Stimulated activated naive CD8-positive, alpha-beta T cell treated with anti-CD3 and anti-CD28 coated beads, Interleukin-15, amount 100 ng/mL, for 72 hours (primary cell): ENCODE data around the gene LRRC40.
"Not testable (repeated sequence)": the region's sequence is repeated elsewhere in the genome, so short reads cannot be mapped to it uniquely, and the experiment has no call there.

Experiments
- ATAC-seq: fragments of 150-1000 bp; cut with Tn5 transposase; 2 replicates; pipeline ENCODE4 v1.10.0; 2021; ENCODE audit warnings: mild to moderate bottlenecking, moderate library complexity
- DNase-seq, 2 donors: peaks; one replicate each; pipeline ENCODE4 v3.0.0; 2021 to 2022
- H3K27ac Mint-ChIP-seq, 2 donors: one replicate each; pipeline ENCODE4 v1.8.0; 2022; ENCODE audit warnings: mild to moderate bottlenecking in 2 of 2, mixed read lengths in 2 of 2, moderate library complexity in 2 of 2
- H3K27me3 Mint-ChIP-seq: one replicate; pipeline ENCODE4 v1.8.0; 2022; ENCODE audit warnings: mixed read lengths
- H3K4me1 Mint-ChIP-seq: one replicate; pipeline ENCODE4 v1.8.0; 2022; ENCODE audit warnings: mild to moderate bottlenecking, mixed read lengths
- H3K4me3 Mint-ChIP-seq, 2 donors: one replicate each; pipeline ENCODE4 v1.8.0; 2022; ENCODE audit warnings: mild to moderate bottlenecking in 2 of 2, mixed read lengths in 2 of 2, moderate library complexity in 1 of 2
- H3K9me3 Mint-ChIP-seq, 2 donors: one replicate each; pipeline ENCODE4 v1.8.0; 2022; ENCODE audit warnings: mixed read lengths in 2 of 2

Gene LRRC40

DNA sequence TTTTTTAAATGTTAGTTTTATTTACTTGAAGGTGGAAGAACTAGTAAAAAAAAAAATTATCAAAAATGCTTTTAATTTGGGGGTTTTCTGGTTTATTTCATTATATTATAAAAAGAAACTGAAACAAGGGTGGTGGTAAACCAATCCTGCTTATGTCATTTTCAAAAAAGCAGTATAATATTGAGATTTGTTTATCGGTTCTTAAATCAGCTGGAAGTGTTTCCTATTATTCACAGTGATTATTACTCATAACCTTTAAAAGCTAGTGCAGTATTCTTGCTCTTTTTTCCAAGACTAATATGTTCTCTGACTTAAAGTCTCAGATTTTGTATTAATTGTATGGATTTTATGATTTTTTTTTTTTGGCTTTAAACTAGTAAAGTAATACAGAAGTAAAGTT, 5.4 kb upstream of the LRRC40 start:
- no peaks in the 10 kb centered on the region for H3K27me3 Mint-ChIP-seq
- ATAC-seq (peak; percentile 70), DNase-seq (no peak)
- no peak overlapping the region for H3K4me3 Mint-ChIP-seq
- H3K27ac Mint-ChIP-seq = no peak overlapping the region
- peaks cover 46% of the 10 kb centered on the region for H3K4me1 Mint-ChIP-seq
- no peaks in the 10 kb centered on the region for H3K9me3 Mint-ChIP-seq

DNA sequence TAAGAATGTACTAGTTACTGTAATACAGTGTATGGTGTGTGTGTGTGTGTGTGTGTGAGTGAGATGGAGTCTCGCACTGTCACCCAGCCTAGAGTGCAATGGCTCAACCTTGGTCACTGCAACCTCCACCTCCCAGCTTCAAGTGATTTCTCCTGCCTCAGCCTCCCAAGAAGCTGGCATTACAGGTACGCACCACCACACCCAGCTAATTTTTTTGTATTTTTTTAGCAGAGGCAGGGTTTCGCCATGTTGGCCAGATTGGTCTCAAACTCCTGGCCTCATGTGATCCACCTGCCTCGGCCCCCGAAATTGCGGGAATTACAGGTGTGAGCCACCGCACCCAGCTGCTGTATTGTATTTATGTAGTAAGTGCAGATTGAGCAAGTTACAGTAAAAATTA, 2.9 kb upstream of the LRRC40 start:
- peaks cover 57% of the 10 kb centered on the region for H3K4me1 Mint-ChIP-seq
- no peaks in the 10 kb centered on the region for H3K27me3 Mint-ChIP-seq
- no peak for ATAC-seq

GRCh38 chr1:70207492-70207891, 2.1 kb upstream of the LRRC40 start:
- H3K27me3 Mint-ChIP-seq = no peaks in the 10 kb centered on the region
- H3K27ac Mint-ChIP-seq = peak overlapping the region; percentile 21 to 94
- H3K9me3 Mint-ChIP-seq = no peaks in the 10 kb centered on the region
- H3K4me1 Mint-ChIP-seq = peaks cover 63% of the 10 kb centered on the region
- H3K4me3 Mint-ChIP-seq = peak overlapping the region; percentile 88 to 96
- DNase-seq (no peak), ATAC-seq (no peak)

More for the DNA sequence above, 2.9 kb upstream of the LRRC40 start:
- DNase-seq = no peak
- Mint-ChIP-seq H3K4me3 (peak overlapping the region; percentile 58 to 96), H3K9me3 (no peaks in the 10 kb centered on the region), H3K27ac (peak overlapping the region in 1 of 2 donors; percentile 91)

DNA sequence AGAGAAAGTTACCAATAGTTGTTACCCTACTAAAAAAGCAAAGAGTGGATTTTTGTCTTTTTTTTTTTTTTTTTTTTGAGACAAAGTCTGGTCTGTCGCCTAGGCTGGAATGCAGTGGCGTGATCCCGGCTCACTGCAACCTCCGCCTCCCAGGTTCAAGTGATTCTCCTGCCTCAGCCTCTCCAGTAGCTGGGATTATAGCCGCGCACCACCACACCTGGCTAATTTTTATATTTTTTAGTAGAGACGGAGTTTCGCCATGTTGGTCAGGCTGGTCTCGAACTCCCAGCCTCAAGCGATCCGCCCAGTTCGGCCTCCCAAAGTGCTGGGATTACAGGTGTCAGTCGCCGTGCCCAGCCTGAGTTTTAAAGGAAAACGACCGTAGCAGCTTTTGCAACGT, 1.5 kb upstream of the LRRC40 start:
- H3K4me1 Mint-ChIP-seq = peaks cover 67% of the 10 kb centered on the region
- not testable (repeated sequence) for DNase-seq, H3K27me3 Mint-ChIP-seq, H3K9me3 Mint-ChIP-seq, ATAC-seq
- H3K27ac Mint-ChIP-seq = peak overlapping the region in 1 of 2 donors; percentile 59
- peak overlapping the region; percentile 88 to 96 for H3K4me3 Mint-ChIP-seq

DNA sequence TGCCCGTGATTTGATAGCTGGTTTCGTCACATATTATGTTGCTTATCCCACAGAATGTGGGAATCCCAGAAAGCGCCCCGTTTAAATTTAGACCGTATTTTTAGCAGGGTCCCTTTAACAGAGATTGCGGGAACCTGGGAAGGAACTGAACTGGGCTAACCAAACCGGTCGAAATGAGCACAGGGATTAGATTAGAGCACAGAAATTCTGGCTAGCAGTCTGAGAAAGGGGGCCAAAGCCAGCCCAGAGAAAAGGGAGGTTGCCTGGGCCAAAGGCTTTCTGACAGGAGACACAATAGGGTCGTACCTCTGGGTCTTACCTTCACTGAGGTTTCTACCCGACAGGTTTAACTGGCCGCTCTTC, 327 bp downstream of the LRRC40 start:
- ATAC-seq = peak; percentile 48
- Mint-ChIP-seq H3K4me3 (peak overlapping the region; percentile 88 to 96), H3K9me3 (no peaks in the 10 kb centered on the region), H3K27me3 (no peaks in the 10 kb centered on the region), H3K4me1 (peaks cover 67% of the 10 kb centered on the region), H3K27ac (peak overlapping the region; percentile 98)
- no peak for DNase-seq

GRCh38 chr1:70204600-70204999, 779 bp downstream of the LRRC40 start:
- no peak for DNase-seq
- peaks cover 63% of the 10 kb centered on the region for H3K4me1 Mint-ChIP-seq
- H3K9me3 Mint-ChIP-seq = no peaks in the 10 kb centered on the region
- peak overlapping the region; percentile 98 for H3K27ac Mint-ChIP-seq
- H3K27me3 Mint-ChIP-seq = no peaks in the 10 kb centered on the region
- H3K4me3 Mint-ChIP-seq = peak overlapping the region; percentile 88 to 96
- ATAC-seq = no peak

GRCh38 chr1:70204139-70204538, 1.2 kb downstream of the LRRC40 start:
- DNase-seq (no peak), ATAC-seq (no peak)
- Mint-ChIP-seq H3K27me3 (no peaks in the 10 kb centered on the region), H3K27ac (no peak overlapping the region), H3K9me3 (no peaks in the 10 kb centered on the region), H3K4me1 (peaks cover 59% of the 10 kb centered on the region), H3K4me3 (peak overlapping the region; percentile 88 to 96)

DNA sequence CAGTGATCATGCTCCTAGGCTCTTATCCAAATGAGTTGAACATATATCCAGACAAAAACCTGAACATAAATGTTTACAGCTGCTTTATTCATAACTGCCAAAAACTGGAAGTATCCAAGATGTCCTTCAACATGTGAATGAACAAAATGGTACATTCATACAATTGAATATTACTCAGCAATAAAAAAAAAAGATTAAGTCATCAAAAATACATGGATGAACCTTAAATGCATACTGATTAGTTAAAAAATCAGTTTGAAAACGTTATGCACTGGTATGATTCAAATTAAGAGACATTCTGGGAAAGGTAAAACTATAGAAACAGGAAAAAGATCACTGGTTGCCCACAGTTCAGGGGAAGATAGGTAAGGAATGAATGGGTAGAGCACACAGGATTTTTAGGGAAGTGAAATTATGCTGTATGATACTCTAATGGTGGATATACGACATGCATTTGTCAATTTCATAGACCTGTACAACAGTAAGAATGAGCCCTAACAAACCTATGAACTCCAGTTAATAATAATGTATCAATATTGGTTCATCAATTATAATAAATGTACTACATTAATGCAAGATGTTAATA, 3.1 kb downstream of the LRRC40 start:
- ATAC-seq (no peak), DNase-seq (no peak)
- Mint-ChIP-seq H3K27me3 (no peaks in the 10 kb centered on the region), H3K4me1 (peaks cover 42% of the 10 kb centered on the region), H3K9me3 (no peaks in the 10 kb centered on the region), H3K27ac (no peak overlapping the region), H3K4me3 (no peak overlapping the region)

DNA sequence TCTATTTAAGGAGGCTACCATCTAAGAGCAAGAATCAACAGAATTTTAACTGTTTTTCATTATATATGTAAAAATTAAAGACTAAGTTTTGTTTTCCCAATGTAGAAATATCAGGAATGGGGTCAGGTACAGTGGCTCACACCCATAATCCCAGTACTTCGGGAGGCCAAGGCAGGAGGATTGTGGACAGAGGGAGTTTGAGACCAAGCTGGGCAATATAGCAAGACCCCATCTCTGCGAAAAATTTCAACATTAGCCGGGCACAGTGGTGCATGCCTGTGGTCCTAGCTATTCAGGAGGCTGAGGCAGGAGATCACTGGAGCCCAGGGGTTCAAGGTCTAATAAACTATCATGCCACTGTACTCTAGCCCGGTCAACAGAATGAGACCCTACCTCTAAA, 5.3 kb downstream of the LRRC40 start:
- H3K9me3 Mint-ChIP-seq = no peaks in the 10 kb centered on the region
- H3K4me1 Mint-ChIP-seq = peaks cover 34% of the 10 kb centered on the region
- no peak overlapping the region for H3K4me3 Mint-ChIP-seq
- no peak overlapping the region for H3K27ac Mint-ChIP-seq
- ATAC-seq (no peak), DNase-seq (no peak)
- H3K27me3 Mint-ChIP-seq = no peaks in the 10 kb centered on the region

- DNase-seq (no peak), ATAC-seq (no peak)
- H3K27me3 Mint-ChIP-seq = no peaks in the 10 kb centered on the region
- H3K4me3 Mint-ChIP-seq = no peak overlapping the region
- H3K9me3 Mint-ChIP-seq = no peaks in the 10 kb centered on the region
- H3K4me1 Mint-ChIP-seq = peaks cover 10% of the 10 kb centered on the region
- no peak overlapping the region for H3K27ac Mint-ChIP-seq
Observed at GRCh38 chr1:70196333-70196732, 9.0 kb downstream of the LRRC40 start.

DNA sequence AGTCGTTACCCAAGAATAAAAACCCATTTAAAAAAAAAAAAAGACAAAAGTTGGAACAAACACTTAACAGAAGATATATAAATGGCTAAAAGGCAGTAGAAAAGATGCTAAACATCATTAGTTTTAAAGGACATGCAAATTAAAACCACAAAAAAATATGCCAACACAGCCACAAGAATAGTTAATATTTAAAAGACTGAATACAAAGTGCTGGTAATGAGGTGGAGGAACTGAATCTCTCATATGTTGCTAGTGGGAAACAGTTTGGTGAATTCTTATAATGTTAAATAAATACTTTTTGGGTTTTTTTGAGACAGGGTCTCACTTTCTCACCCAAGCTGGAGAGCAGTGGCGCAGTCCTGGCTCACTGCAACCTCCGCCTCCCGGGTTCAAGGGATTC, 10.0 kb downstream of the LRRC40 start:
- H3K4me1 Mint-ChIP-seq = peaks cover 2% of the 10 kb centered on the region
- no peak overlapping the region for H3K27ac Mint-ChIP-seq
- H3K27me3 Mint-ChIP-seq = no peaks in the 10 kb centered on the region
- no peaks in the 10 kb centered on the region for H3K9me3 Mint-ChIP-seq
- ATAC-seq (no peak), DNase-seq (no peak)
- H3K4me3 Mint-ChIP-seq = no peak overlapping the region

DNA sequence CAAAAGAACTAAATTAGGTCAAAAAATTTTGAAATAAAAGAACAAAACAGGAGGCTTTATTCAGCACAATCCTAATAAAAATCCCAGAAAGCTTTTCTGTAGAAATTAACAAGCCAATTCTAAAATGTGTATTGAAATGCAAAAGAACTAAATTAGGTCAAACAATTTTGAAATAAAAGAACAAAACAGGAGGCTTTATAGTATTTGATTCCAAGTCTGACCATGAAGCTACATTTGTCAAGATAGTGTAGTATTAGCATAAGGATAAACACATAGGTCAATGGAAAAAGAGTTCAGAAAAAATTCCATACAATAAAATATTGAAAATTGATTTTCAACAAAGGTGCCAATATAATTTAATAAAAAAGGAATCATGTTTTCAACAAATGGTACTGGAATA, 10.8 kb downstream of the LRRC40 start:
- no peak for ATAC-seq
- H3K27ac Mint-ChIP-seq = no peak overlapping the region
- no peak overlapping the region for H3K4me3 Mint-ChIP-seq
- no peaks in the 10 kb centered on the region for H3K27me3 Mint-ChIP-seq
- no peaks in the 10 kb centered on the region for H3K4me1 Mint-ChIP-seq
- DNase-seq = no peak
- H3K9me3 Mint-ChIP-seq = no peaks in the 10 kb centered on the region

- H3K27me3 Mint-ChIP-seq, H3K9me3 Mint-ChIP-seq, H3K4me1 Mint-ChIP-seq, ATAC-seq, H3K4me3 Mint-ChIP-seq, H3K27ac Mint-ChIP-seq, DNase-seq: not testable (repeated sequence)
Observed at GRCh38 chr1:70192446-70192845, 12.9 kb downstream of the LRRC40 start.

DNA sequence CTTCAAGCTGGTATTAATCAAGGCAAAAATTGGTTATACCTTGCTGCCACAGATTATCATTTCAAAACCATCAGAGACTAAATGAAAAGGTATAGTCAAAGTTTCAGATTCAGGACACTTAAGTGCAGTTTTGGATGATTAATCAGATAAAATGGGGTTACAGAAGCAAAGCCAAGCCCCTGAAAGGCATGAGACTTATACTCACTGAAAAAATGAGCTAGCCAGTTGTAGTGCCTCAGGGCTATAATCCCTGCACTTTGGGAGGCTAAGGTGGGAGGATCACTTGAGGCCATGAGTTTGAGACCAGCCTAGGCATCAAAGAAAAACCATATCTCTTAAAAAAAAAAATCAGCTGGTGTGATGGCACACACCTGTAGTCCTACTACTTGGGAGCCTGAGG, 15.2 kb downstream of the LRRC40 start:
- Mint-ChIP-seq H3K27me3 (no peaks in the 10 kb centered on the region), H3K27ac (no peak overlapping the region), H3K9me3 (no peaks in the 10 kb centered on the region), H3K4me3 (no peak overlapping the region), H3K4me1 (no peaks in the 10 kb centered on the region)
- DNase-seq = no peak
- no peak for ATAC-seq

DNA sequence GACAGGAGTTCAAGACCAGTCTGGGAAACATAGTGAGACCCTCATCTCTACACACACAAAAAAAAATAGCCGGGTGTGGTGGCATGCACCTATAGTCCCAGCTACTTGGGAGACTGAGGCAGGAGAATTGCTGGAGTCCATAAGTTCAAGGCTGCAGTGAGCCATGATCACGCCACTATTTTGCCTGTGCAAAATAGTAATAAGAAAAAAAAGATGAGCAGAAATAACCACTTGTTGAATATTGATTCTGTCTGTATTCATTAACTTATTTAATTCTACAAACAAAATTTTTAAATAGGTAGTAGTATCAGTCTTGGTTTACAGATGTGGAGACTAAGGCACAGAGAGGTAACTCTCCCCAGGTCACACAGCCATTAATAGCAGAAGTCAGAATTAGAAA, 16.9 kb downstream of the LRRC40 start:
- Mint-ChIP-seq H3K27ac (no peak overlapping the region), H3K4me3 (no peak overlapping the region), H3K9me3 (no peaks in the 10 kb centered on the region), H3K4me1 (no peaks in the 10 kb centered on the region), H3K27me3 (no peaks in the 10 kb centered on the region)
- no peak for DNase-seq
- no peak for ATAC-seq

DNA sequence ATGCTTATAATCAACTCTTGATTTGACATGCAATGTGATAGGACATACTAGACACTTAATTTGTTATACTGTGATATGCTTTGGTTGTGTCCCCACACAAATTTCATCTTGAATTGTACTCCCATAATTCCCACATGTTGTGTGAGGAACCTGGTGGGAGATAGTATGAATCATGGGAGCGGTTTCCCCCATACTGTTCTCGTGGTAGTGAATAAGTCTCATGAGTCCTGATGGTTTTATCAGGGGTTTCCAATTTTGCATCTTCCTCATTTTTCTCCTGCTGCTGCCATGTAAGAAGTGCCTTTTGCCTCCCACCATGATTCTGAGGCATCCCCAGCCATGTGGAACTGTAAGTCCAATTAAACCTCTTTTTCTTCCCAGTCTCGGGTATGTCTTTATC, 20.2 kb downstream of the LRRC40 start:
- not testable (repeated sequence) for H3K4me1 Mint-ChIP-seq, H3K27me3 Mint-ChIP-seq, H3K4me3 Mint-ChIP-seq, DNase-seq, H3K27ac Mint-ChIP-seq, H3K9me3 Mint-ChIP-seq, ATAC-seq

- ATAC-seq (no peak), DNase-seq (no peak)
- H3K4me1 Mint-ChIP-seq = peaks cover 10% of the 10 kb centered on the region
- H3K27me3 Mint-ChIP-seq = no peaks in the 10 kb centered on the region
- H3K4me3 Mint-ChIP-seq = no peak overlapping the region
- H3K27ac Mint-ChIP-seq = no peak overlapping the region
- no peaks in the 10 kb centered on the region for H3K9me3 Mint-ChIP-seq
Observed at GRCh38 chr1:70171512-70171911, 33.9 kb downstream of the LRRC40 start.
